Fibroblast of lung (primary cell): ENCODE data around the gene ACSS3.

Experiments used
- CTCF ChIP-seq, 2 donors: IDR thresholded peaks in 1 of 2; conservative IDR thresholded peaks in 1 of 2; 1 replicate in 1 of 2; 2 replicates in 1 of 2; pipeline ENCODE4 v1.5.1; 2011 to 2012; ENCODE audit warnings: low read length in 2 of 2, control low read depth in 1 of 2, inconsistent platforms in 1 of 2, low read depth in 1 of 2, mild to moderate bottlenecking in 1 of 2
- EZH2 ChIP-seq: IDR thresholded peaks from 2 replicates; pipeline ENCODE4 v1.5.1; 2012; ENCODE audit warnings: low read length, control low read depth, mild to moderate bottlenecking; ENCODE audit errors: missing control alignments

GRCh38 chr12:81172851-81173250 is 95.0 kb downstream of the ACSS3 start:
- TF ChIP-seq CTCF (conservative IDR thresholded peaks at IDR 0.05 in 1 of 2, IDR thresholded peaks at IDR 0.05 in 1 of 2; ENCODE audit: low read depth in 1 of 2, low read length in 2 of 2) (no peak), EZH2 (no peak)
